HFFc6 (cell line): ENCODE data around the gene RNF112. TPM values are rescaled to one million over a fixed set of nuclear protein-coding genes. Genes with fewer than 3 reads are reported as not detected.

Experiments used
- DNase-seq: peaks from one replicate; pipeline ENCODE4 v3.0.0-alpha.2; 2018
- H3K27ac Mint-ChIP-seq: 2 replicates; pipeline ENCODE4 v1.8.0; 2020; ENCODE audit warnings: mild to moderate bottlenecking, mixed read lengths
- H3K27me3 Mint-ChIP-seq: 2 replicates; pipeline ENCODE4 v1.8.0; 2021; ENCODE audit warnings: mild to moderate bottlenecking, moderate library complexity, mixed read lengths; ENCODE audit not compliant: insufficient read depth
- H3K36me3 Mint-ChIP-seq: 2 replicates; pipeline ENCODE4 v1.8.0; 2021; ENCODE audit warnings: low read depth, mixed read lengths
- H3K4me1 Mint-ChIP-seq: 2 replicates; pipeline ENCODE4 v1.8.0; 2020; ENCODE audit warnings: low read depth, mixed read lengths
- H3K4me3 Mint-ChIP-seq: 2 replicates; pipeline ENCODE4 v1.8.0; 2020; ENCODE audit warnings: mild to moderate bottlenecking, moderate library complexity, mixed read lengths
- H3K9me3 Mint-ChIP-seq: 2 replicates; pipeline ENCODE4 v1.8.0; 2020; ENCODE audit warnings: mild to moderate bottlenecking, mixed read lengths
- total RNA-seq, 6 experiments: library from RNA; stranded (reverse); fragmentation: NEBNext Ultra II Directional; extraction: Animal tissue kit (Norgen Biotek cat#: 25700); gene quantifications; 2 replicates in 1 of 6; 3 replicates in 5 of 6; pipeline ENCODE4 v1.2.3, GENCODE V29; 2021
- TF ChIP-seq, protein P1 (sequence below): fragments of 200-600 bp; sonication (generic); IDR thresholded peaks from 2 replicates; pipeline ENCODE4 v1.5.0; 2021; ENCODE audit warnings: antibody characterized with exemption, mild to moderate bottlenecking

RNF112 gene
- total RNA-seq, 6 experiments from 2014 or later, result 0.40 to 1.2 (median 0.73) TPM

DNA sequence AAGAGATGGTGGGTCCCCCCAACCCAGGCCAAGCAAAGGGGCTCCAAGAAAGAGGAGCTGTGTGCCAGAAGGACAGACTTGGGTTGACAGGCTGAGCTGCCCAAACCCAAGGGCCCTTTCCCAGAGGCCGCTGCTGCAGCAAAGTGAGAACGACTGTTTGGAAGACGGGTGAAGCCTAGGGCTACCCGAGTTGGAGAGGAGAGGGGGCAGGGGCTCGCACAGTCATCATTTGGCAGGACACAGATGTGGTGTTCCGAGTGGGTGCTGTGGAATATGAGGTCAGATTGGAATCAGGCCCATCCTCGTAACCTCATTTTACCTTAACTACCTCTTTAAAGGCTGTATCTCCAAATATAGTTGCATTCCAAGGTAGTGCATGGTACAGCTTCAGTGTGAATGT is 18.7 kb upstream of the RNF112 start:
- no peak overlapping the region for H3K4me3 Mint-ChIP-seq
- no peaks in the 10 kb centered on the region for H3K36me3 Mint-ChIP-seq
- H3K4me1 Mint-ChIP-seq, result peaks cover 26% of the 10 kb centered on the region
- TF ChIP-seq, protein P1, sequence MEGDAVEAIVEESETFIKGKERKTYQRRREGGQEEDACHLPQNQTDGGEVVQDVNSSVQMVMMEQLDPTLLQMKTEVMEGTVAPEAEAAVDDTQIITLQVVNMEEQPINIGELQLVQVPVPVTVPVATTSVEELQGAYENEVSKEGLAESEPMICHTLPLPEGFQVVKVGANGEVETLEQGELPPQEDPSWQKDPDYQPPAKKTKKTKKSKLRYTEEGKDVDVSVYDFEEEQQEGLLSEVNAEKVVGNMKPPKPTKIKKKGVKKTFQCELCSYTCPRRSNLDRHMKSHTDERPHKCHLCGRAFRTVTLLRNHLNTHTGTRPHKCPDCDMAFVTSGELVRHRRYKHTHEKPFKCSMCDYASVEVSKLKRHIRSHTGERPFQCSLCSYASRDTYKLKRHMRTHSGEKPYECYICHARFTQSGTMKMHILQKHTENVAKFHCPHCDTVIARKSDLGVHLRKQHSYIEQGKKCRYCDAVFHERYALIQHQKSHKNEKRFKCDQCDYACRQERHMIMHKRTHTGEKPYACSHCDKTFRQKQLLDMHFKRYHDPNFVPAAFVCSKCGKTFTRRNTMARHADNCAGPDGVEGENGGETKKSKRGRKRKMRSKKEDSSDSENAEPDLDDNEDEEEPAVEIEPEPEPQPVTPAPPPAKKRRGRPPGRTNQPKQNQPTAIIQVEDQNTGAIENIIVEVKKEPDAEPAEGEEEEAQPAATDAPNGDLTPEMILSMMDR, result no peak
- DNase-seq, result no peak
- H3K9me3 Mint-ChIP-seq, result no peaks in the 10 kb centered on the region
- H3K27me3 Mint-ChIP-seq, result peaks cover 4% of the 10 kb centered on the region
- no peak overlapping the region for H3K27ac Mint-ChIP-seq

DNA sequence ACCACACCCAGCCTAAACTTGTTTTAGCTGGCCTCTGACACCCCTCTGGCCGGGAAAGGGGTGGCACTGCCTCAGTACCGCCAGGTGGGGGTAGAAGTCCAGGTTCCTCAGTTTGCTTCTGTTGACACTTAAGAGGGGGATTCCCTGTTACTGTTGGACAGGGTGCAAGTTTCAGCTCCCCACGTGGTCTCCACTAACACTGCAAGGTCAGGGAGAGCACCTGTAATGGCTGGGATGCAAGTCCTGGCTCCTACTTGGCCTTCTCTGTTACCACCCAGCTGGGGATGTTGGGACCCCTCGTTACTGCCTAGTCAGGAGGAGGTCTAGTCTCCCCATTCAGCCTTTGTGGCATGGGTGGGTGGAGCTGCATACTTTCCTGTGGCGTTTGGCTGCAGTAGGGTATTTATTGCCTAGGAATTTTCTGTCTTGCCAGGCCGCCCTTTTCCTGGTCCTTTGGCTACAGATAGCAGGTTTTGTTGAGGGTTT is 13.4 kb upstream of the RNF112 start:
- no peak overlapping the region for H3K27ac Mint-ChIP-seq
- no peak for DNase-seq
- H3K27me3 Mint-ChIP-seq, result peaks cover 4% of the 10 kb centered on the region
- no peak overlapping the region for H3K4me3 Mint-ChIP-seq
- no peaks in the 10 kb centered on the region for H3K9me3 Mint-ChIP-seq
- H3K36me3 Mint-ChIP-seq, result no peaks in the 10 kb centered on the region
- H3K4me1 Mint-ChIP-seq, result peaks cover 13% of the 10 kb centered on the region
- TF ChIP-seq, protein P1, result 0 out of 2 replicates have a peak, but pooled peaks have one; percentile 7

DNA sequence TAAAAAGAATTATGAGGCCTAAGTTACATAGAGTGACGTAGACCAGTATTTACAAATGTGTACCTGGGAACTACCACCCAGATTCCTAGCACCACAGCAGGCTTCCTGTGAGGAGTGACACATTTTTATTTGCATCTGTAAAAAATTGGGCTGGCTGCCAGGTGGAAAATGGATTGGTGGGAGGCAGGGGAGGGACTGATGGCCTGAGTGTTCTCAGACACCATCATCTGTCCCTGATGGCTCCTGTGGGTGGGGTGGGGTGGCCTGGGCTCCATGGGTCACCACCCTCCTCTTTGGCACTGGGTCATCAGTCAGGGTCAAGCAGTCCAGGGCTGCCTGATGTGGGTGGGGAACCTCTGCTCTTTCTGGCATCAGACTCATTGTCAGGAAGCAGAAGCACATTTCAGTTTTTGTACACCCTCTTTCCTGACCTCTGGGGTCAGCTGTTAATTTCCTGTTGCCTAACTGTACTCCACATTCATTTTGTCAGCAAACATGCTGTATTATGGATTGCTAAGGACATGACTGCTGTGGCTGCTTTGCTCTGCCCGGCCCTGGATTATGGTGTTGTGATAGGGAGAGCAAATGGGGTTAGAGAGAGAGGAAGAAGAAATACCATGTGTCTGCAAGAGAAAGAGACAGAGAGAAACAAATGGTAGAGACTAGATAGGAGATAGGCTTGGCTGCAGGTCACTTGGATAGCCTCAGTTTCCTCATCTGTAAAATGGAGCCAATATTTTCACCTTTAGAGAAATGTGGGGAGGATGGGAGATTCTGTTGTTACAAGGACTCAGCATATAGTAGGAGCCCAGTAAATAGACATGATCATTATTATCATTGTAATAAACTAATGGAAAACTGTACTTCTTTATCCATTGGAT is 12.5 kb upstream of the RNF112 start:
- TF ChIP-seq, protein P1, result no peak
- no peaks in the 10 kb centered on the region for H3K9me3 Mint-ChIP-seq
- peaks cover 13% of the 10 kb centered on the region for H3K4me1 Mint-ChIP-seq
- DNase-seq, result no peak
- H3K4me3 Mint-ChIP-seq, result no peak overlapping the region
- H3K27me3 Mint-ChIP-seq, result peaks cover 4% of the 10 kb centered on the region
- H3K36me3 Mint-ChIP-seq, result no peaks in the 10 kb centered on the region
- no peak overlapping the region for H3K27ac Mint-ChIP-seq

DNA sequence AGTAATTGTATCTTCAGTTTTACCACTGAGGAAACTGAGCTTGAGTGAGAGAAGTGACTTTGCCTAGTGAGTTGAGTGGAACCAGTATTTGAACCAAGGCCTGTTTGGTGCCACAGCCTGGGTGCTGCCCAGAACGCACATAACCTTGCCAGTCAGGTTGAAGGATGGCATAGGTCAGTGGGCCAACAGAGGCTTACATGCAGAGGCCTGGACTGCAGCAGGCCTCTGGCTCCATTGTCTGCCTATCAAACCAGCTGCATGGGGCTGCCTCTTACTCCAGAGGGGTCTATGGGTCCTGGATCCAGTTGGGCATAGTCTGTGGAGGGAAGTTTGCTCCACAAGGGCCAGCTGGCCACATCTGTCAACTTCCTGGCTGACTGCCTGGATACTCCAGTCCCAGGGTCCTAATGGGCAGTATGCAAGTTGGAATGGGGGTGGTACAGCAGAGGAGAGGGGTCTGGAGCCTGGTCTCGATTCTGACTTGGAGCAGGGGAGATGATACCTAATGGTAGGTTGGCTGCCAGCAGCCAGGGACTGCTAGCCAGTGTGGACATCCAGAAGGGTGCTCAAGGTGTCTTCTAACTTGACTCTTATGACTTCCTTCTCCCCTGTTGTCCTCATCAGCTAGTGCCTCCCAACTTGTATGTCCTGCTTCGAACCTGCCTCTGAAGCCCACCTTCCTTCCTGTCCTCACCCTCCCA is 11.1 kb upstream of the RNF112 start:
- no peaks in the 10 kb centered on the region for H3K9me3 Mint-ChIP-seq
- H3K4me1 Mint-ChIP-seq, result peaks cover 13% of the 10 kb centered on the region
- no peak for DNase-seq
- H3K27me3 Mint-ChIP-seq, result peaks cover 4% of the 10 kb centered on the region
- TF ChIP-seq, protein P1, result no peak
- no peak overlapping the region for H3K27ac Mint-ChIP-seq
- no peaks in the 10 kb centered on the region for H3K36me3 Mint-ChIP-seq
- no peak overlapping the region for H3K4me3 Mint-ChIP-seq

DNA sequence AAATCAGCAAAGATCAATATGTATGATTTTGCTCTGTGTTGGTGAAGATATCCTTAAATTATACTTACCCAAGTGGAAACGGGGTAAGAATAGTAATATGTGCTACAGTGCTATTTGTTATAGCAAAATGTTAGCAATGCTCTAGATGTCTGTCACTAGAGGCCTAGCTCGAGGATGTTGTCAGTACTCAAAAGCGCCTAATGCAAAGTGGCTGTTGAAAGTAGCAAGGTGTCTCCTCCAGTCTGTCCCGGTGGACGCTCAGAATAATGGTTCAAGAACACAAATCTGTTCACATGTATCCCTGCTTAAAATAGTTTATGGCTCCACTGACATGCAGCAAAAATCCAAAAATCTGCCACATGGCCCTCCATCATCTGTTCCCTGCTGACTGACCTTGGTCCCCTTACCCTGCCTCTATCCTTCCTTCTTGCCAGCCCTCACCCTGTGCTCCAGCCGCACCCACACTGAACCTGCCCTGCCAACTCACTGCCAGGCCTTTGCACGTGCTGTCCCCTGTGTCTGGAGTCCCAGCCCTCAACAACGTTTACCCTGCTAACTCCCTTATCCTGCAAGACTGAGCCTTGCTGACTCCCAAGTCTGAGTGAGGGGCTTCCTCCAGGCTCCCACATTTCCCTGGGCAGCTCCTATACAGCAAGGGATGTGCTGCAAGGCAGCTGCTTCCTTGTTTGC is 9.6 kb upstream of the RNF112 start:
- TF ChIP-seq, protein P1, result no peak
- Mint-ChIP-seq H3K9me3 (no peaks in the 10 kb centered on the region), H3K27ac (no peak overlapping the region), H3K36me3 (no peaks in the 10 kb centered on the region), H3K4me1 (peaks cover 13% of the 10 kb centered on the region), H3K4me3 (no peak overlapping the region), H3K27me3 (peaks cover 4% of the 10 kb centered on the region)
- DNase-seq, result no peak
